C4-2B (cell line): ENCODE measurements around the gene UBFD1.

Source experiments
- H3K27ac ChIP-seq: fragments of 450-650 bp; 2 replicates; pipeline ENCODE4 v1.5.1; 2017
- CTCF ChIP-seq: fragments of 450-650 bp; conservative IDR thresholded peaks from 2 replicates; pipeline ENCODE4 v1.5.1; 2017; ENCODE audit warnings: mild to moderate bottlenecking
- ZFX ChIP-seq: fragments of 450-650 bp; IDR thresholded peaks from 2 replicates; pipeline ENCODE4 v1.6.1; 2017

UBFD1 gene

GRCh38 chr16:23512168-23512695, 45.3 kb upstream of the UBFD1 start:
- no peak for TF ChIP-seq CTCF
- TF ChIP-seq ZFX: no peak
- H3K27ac ChIP-seq: no peak overlapping the region

GRCh38 chr16:23514381-23515152, 43.0 kb upstream of the UBFD1 start:
- TF ChIP-seq ZFX (no peak), CTCF (no peak)
- H3K27ac ChIP-seq: no peak overlapping the region

- H3K27ac ChIP-seq: no peak overlapping the region
- no peak for TF ChIP-seq ZFX
These were observed 41.6 kb upstream of the UBFD1 start for GRCh38 chr16:23515881-23516280.

- H3K27ac ChIP-seq: no peak overlapping the region
- TF ChIP-seq CTCF (no peak), ZFX (no peak)
These were observed 41.0 kb upstream of the UBFD1 start for GRCh38 chr16:23516366-23517137.

- no peak for TF ChIP-seq CTCF
- TF ChIP-seq ZFX: no peak
- no peak overlapping the region for H3K27ac ChIP-seq
These were observed 39.1 kb upstream of the UBFD1 start for GRCh38 chr16:23518435-23518891.

GRCh38 chr16:23519282-23519681, 38.2 kb upstream of the UBFD1 start:
- no peak overlapping the region for H3K27ac ChIP-seq

GRCh38 chr16:23520500-23520899, 37.0 kb upstream of the UBFD1 start:
- H3K27ac ChIP-seq: no peak overlapping the region

More at GRCh38 chr16:23519282-23519681, 38.2 kb upstream of the UBFD1 start:
- TF ChIP-seq ZFX (no peak), CTCF (no peak)

More at GRCh38 chr16:23520500-23520899, 37.0 kb upstream of the UBFD1 start:
- no peak for TF ChIP-seq ZFX
- no peak for TF ChIP-seq CTCF
